ENCODE measurements around the gene ZRANB2. TPM values are rescaled to one million over a fixed set of nuclear protein-coding genes. Genes with fewer than 3 reads are reported as not detected.

ZRANB2 gene
- total and polyA plus RNA-seq, 2 donors (not counting 1 experiment from before 2014, with no cell fraction given), result 40.8 to 86.7 TPM

DNA sequence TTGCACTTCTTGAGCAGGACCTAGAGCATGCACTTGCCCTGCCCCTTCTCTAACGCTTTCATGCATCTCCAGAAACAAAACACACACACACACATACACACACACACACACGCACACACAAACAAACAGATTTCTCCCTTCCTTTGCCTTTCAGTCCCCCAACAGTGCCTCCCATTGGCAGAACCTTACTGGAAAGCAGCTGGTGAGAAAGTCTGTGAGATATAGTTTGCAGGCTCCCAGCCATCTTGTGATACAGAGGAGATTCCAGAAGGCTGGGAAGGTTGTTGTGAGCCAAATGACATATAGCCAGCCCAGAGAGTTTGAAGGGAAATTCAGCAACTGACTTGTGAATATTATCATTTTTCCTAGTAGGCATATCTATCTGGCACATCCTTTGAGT, 35.9 kb upstream of the ZRANB2 start:
- no peaks in the 10 kb centered on the region for H3K36me3 ChIP-seq (ENCODE audit: control insufficient read depth, insufficient read depth, low read length)
- no peaks in the 10 kb centered on the region for H3K79me2 ChIP-seq (ENCODE audit: control insufficient read depth, insufficient read depth, low read length)
- no peak for DNase-seq (ENCODE audit: low read depth in 2 of 2)
- H3K4me2 ChIP-seq (ENCODE audit: extremely low read depth, insufficient read depth, low read length), result no peak overlapping the region
- H3K9ac ChIP-seq (ENCODE audit: insufficient read depth, low read length), result no peak overlapping the region
- no peak overlapping the region for H3K4me3 ChIP-seq (replicated peaks in 1 of 4; ENCODE audit: control extremely low read depth in 1 of 4, insufficient read depth in 1 of 4, low read depth in 3 of 4, low read length in 4 of 4)
- H2AFZ ChIP-seq (ENCODE audit: low read length), result no peak overlapping the region
- no peak for TF ChIP-seq EZH2 (IDR thresholded peaks at IDR 0.05; ENCODE audit: low read length, missing control alignments)
- TF ChIP-seq, protein P1, sequence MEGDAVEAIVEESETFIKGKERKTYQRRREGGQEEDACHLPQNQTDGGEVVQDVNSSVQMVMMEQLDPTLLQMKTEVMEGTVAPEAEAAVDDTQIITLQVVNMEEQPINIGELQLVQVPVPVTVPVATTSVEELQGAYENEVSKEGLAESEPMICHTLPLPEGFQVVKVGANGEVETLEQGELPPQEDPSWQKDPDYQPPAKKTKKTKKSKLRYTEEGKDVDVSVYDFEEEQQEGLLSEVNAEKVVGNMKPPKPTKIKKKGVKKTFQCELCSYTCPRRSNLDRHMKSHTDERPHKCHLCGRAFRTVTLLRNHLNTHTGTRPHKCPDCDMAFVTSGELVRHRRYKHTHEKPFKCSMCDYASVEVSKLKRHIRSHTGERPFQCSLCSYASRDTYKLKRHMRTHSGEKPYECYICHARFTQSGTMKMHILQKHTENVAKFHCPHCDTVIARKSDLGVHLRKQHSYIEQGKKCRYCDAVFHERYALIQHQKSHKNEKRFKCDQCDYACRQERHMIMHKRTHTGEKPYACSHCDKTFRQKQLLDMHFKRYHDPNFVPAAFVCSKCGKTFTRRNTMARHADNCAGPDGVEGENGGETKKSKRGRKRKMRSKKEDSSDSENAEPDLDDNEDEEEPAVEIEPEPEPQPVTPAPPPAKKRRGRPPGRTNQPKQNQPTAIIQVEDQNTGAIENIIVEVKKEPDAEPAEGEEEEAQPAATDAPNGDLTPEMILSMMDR (conservative IDR thresholded peaks at IDR 0.05 in 1 of 2, IDR thresholded peaks at IDR 0.05 in 1 of 2; ENCODE audit: low read depth in 1 of 2, low read length in 2 of 2), result no peak
- H4K20me1 ChIP-seq (ENCODE audit: control insufficient read depth, extremely low read depth, insufficient read depth, low read length), result no peaks in the 10 kb centered on the region
- no peaks in the 10 kb centered on the region for H3K9me3 ChIP-seq (ENCODE audit: control insufficient read depth, insufficient read depth, low read depth, low read length)
- no peaks in the 10 kb centered on the region for H3K4me1 ChIP-seq (ENCODE audit: control insufficient read depth, extremely low read depth, insufficient read depth, low read length)
- no peak overlapping the region for H3K27ac ChIP-seq (ENCODE audit: insufficient read depth, low read length)
- no peaks in the 10 kb centered on the region for H3K27me3 ChIP-seq (ENCODE audit: control insufficient read depth, insufficient read depth, low read length)

DNA sequence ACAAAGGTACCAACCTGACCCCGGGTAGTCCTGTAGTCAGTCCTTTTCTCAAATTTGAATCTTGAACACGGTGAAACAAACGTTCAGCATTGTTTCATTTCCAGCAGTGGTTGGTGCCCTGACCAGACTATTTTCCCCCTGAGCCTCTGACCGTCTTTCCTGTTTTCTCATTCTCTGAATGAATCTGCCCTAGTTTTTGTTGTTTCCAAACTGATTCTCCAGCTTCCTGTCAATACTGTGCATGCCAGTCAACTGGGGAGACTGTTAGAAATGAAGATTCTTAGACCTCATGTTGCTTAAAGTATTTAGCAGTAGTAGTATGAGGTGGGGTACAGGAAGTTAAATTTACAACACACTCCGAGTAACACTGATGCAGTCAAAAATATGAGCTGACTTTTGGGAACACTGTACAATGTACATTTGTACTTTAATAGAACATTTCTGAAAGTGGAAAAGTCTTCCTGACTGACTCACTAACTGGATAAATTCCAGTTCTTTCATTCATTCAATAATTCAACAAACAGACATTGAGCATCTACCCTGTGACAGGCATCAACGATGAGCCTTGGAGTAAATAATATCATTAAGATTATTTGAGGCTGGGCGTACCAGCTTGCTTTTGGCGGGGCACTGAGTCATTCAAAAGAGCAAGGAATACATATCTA, 26.0 kb upstream of the ZRANB2 start:
- Histone ChIP-seq H3K36me3 (ENCODE audit: control insufficient read depth, insufficient read depth, low read length) (no peaks in the 10 kb centered on the region), H3K79me2 (ENCODE audit: control insufficient read depth, insufficient read depth, low read length) (no peaks in the 10 kb centered on the region), H4K20me1 (ENCODE audit: control insufficient read depth, extremely low read depth, insufficient read depth, low read length) (no peaks in the 10 kb centered on the region), H3K9me3 (ENCODE audit: control insufficient read depth, insufficient read depth, low read depth, low read length) (no peaks in the 10 kb centered on the region), H2AFZ (ENCODE audit: low read length) (no peak overlapping the region), H3K4me3 (replicated peaks in 1 of 4; ENCODE audit: control extremely low read depth in 1 of 4, insufficient read depth in 1 of 4, low read depth in 3 of 4, low read length in 4 of 4) (no peak overlapping the region), H3K27ac (ENCODE audit: insufficient read depth, low read length) (no peak overlapping the region), H3K4me2 (ENCODE audit: extremely low read depth, insufficient read depth, low read length) (no peak overlapping the region), H3K4me1 (ENCODE audit: control insufficient read depth, extremely low read depth, insufficient read depth, low read length) (no peaks in the 10 kb centered on the region), H3K27me3 (ENCODE audit: control insufficient read depth, insufficient read depth, low read length) (no peaks in the 10 kb centered on the region), H3K9ac (ENCODE audit: insufficient read depth, low read length) (no peak overlapping the region)
- peak in 1 of 2 donors; percentile 13 for DNase-seq (ENCODE audit: low read depth in 2 of 2)
- TF ChIP-seq, protein P1 (conservative IDR thresholded peaks at IDR 0.05 in 1 of 2, IDR thresholded peaks at IDR 0.05 in 1 of 2; ENCODE audit: low read depth in 1 of 2, low read length in 2 of 2), result no peak
- TF ChIP-seq EZH2 (IDR thresholded peaks at IDR 0.05; ENCODE audit: low read length, missing control alignments), result no peak

DNA sequence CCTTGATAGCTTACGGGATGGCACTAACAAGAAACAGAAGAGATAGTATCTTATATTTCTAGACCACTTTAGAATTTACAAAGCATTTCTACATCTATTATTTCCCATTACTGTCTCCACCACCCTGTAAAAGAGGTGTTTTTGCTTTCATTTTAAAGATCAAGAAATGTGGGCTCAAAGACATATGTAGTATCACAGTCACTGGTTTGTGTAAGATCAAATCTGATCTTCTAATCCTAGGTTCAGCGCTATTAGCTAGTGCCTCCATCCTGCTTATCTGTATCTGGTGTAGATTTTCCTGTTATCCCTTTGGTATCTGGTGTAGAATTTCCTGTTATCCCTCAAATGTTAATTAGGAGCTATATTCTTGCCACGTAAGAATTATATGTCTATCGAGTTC, 23.6 kb upstream of the ZRANB2 start:
- no peak for TF ChIP-seq EZH2 (IDR thresholded peaks at IDR 0.05; ENCODE audit: low read length, missing control alignments)
- TF ChIP-seq, protein P1 (conservative IDR thresholded peaks at IDR 0.05 in 1 of 2, IDR thresholded peaks at IDR 0.05 in 1 of 2; ENCODE audit: low read depth in 1 of 2, low read length in 2 of 2), result no peak
- H3K4me3 ChIP-seq (replicated peaks in 1 of 4; ENCODE audit: control extremely low read depth in 1 of 4, insufficient read depth in 1 of 4, low read depth in 3 of 4, low read length in 4 of 4), result no peak overlapping the region
- no peak overlapping the region for H3K4me2 ChIP-seq (ENCODE audit: extremely low read depth, insufficient read depth, low read length)
- no peaks in the 10 kb centered on the region for H3K79me2 ChIP-seq (ENCODE audit: control insufficient read depth, insufficient read depth, low read length)
- H4K20me1 ChIP-seq (ENCODE audit: control insufficient read depth, extremely low read depth, insufficient read depth, low read length), result no peaks in the 10 kb centered on the region
- no peak for DNase-seq (ENCODE audit: low read depth in 2 of 2)
- H3K9me3 ChIP-seq (ENCODE audit: control insufficient read depth, insufficient read depth, low read depth, low read length), result no peaks in the 10 kb centered on the region
- H3K36me3 ChIP-seq (ENCODE audit: control insufficient read depth, insufficient read depth, low read length), result no peaks in the 10 kb centered on the region
- H2AFZ ChIP-seq (ENCODE audit: low read length), result no peak overlapping the region
- no peaks in the 10 kb centered on the region for H3K4me1 ChIP-seq (ENCODE audit: control insufficient read depth, extremely low read depth, insufficient read depth, low read length)
- no peak overlapping the region for H3K9ac ChIP-seq (ENCODE audit: insufficient read depth, low read length)
- no peak overlapping the region for H3K27ac ChIP-seq (ENCODE audit: insufficient read depth, low read length)
- H3K27me3 ChIP-seq (ENCODE audit: control insufficient read depth, insufficient read depth, low read length), result no peaks in the 10 kb centered on the region

Measured in fibroblast of lung (primary cell).